GM18909 (cell line): ENCODE data around the gene RAB11B.
A peak's percentile ranks its signal among the peaks of the same experiment; 100 is the strongest.
"Not testable (repeated sequence)": the region's sequence is repeated elsewhere in the genome, so short reads cannot be mapped to it uniquely, and the experiment has no call there.

Experiments used
- ATAC-seq: cut with Tn5 transposase; IDR thresholded peaks from one replicate; pipeline ENCODE4 v1.9.1; 2021; ENCODE audit warnings: mild to moderate bottlenecking; ENCODE audit not compliant: unreplicated experiment, poor library complexity

The RAB11B gene

DNA sequence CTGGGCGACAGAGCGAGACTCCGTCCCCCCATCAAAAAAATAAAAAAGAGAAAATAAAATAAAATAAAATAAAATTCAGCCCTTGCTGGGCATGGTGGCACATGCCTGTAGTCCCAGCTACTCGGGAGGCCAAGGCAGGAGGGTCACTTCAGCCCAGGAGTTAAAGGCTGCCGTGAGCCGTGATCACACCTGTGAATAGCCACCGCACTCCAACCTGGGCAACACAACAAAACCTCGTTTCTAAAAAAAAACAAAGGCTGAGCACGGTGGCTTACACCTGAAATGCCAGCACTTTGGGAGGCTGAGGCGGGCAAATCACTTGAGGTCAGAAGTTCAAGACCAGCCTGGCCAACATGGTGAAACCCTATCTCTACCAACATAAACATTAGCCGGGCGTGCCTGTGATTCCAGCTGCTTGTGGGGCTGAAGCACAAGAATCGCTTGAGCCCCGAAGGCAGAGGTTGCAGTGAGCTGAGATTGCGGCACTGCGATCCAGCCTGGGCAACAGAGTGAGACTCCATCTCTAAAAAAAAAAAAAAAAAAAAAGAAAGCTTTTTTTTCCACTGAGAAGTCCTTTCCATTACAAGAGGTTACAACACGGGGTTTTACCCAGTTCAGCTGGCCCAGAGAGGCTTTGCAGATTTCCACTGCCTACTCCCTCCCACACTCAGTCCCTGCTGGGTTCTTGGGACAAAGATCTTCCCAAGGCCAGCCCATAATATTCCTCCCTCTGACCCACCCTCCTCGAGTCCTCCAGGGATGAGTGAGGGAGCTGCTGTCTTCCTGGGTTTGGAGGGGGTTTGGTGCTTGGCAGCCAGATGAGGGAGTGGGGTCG is 19.8 kb upstream of the RAB11B start:
- no peak for ATAC-seq

DNA sequence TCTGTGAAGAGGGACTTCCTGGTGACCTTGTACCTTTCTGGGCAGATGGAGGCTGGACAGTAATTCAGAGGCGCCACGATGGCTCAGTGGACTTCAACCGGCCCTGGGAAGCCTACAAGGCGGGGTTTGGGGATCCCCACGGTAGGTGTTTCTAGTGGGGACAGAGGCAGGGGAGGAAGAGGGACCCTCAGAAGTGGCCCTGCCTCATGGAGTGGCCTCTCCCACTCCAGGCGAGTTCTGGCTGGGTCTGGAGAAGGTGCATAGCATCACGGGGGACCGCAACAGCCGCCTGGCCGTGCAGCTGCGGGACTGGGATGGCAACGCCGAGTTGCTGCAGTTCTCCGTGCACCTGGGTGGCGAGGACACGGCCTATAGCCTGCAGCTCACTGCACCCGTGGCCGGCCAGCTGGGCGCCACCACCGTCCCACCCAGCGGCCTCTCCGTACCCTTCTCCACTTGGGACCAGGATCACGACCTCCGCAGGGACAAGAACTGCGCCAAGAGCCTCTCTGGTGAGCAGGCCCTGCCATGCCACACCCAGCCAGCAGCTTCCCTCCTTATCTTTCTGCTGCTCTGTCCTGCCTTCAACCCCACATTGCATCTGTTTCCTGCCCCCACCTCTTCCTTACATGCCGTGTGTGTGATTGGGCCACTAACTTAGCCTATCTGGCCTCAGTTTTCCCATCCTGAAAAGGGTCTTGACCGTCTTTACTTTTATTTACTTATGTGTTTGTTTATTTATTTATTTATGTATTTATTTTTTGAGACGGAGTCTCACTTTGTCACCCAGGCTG is 19.0 kb upstream of the RAB11B start:
- ATAC-seq = no peak

DNA sequence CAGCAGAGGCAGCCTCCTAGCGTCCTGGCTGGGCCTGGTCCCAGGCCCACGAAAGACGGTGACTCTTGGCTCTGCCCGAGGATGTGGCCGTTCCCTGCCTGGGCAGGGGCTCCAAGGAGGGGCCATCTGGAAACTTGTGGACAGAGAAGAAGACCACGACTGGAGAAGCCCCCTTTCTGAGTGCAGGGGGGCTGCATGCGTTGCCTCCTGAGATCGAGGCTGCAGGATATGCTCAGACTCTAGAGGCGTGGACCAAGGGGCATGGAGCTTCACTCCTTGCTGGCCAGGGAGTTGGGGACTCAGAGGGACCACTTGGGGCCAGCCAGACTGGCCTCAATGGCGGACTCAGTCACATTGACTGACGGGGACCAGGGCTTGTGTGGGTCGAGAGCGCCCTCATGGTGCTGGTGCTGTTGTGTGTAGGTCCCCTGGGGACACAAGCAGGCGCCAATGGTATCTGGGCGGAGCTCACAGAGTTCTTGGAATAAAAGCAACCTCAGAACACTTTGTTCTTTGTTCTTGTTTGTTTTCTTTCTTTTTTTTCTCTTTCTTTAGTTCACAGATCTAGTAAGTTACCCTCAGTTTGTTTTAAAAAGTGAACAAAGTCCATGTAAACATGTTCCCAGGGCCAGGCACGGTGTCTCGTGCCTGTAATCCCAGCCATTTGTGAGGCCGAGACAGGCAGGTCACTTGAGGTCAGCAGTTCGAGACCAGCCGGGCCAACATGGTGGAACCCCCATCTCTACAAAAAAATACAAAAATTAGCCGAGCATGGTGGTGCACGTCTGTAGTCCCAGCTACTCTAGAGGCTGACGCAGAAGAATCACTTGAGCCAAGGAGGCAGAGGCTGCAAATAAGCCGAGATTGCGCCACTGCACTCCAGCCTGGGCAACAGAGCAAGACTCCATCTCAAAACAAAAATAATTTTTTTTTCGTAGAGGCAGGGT is 16.0 kb upstream of the RAB11B start:
- ATAC-seq = no peak

DNA sequence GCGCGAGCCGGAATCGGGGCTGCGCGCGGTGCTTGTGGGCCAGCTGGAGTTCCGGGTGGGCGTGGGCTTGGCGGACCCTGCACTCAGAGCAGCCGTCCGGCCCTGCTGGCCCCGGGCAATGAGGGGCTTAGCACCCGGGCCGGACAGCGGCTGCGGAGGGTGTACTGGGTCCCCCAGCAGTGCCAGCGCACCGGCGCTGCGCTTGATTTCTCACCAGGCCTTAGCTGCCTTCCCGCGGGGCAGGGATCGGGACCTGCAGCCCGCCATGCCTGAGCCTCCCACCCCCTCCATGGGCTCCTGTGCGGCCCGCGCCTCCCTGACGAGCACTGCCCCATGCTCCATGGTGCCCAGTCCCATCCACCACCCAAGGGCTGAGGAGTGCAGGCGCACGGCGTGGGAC is 14.4 kb upstream of the RAB11B start:
- not testable (repeated sequence) for ATAC-seq

DNA sequence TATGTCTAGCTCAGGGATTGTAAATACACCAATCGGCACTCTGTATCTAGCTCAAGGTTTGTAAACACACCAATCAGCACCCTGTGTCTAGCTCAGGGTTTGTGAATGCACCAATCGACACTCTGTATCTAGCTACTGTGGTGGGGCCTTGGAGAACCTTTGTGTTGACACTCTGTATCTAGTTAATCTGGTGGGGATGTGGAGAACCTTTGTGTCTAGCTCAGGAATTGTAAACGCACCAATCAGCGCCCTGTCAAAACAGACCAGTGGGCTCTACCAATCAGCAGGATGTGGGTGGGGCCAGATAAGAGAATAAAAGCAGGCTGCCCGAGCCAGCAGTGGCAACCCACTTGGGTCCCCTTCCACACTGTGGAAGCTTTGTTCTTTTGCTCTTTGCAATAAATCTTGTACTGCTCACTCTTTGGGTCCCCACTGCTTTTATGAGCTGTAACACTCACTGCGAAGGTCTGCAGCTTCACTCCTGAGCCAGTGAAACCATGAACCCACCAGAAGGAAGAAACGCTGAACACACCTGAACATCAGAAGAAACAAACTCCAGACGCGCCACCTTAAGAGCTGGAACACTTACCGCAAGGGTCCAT is 13.7 kb upstream of the RAB11B start:
- ATAC-seq = not testable (repeated sequence)

DNA sequence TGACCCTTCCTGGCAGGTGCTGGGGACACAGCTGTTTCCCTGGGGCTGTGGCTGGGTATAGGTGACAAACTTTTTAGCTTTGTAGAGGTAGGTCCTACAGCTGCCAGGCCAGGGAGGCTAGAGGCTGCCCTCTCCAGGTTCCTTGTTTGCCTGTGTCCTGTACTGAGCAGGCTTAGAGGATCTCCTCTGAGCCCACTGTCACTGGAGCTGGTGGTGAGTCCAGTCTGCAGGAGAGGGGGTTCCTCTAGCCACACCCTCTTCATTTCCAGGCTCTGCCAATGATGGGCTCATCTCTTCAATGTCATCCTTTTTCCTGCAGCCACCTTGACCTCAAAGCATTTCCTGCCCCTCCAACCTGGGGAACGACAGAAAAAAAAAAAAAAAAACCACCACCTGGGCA is 12.6 kb upstream of the RAB11B start:
- ATAC-seq = no peak

DNA sequence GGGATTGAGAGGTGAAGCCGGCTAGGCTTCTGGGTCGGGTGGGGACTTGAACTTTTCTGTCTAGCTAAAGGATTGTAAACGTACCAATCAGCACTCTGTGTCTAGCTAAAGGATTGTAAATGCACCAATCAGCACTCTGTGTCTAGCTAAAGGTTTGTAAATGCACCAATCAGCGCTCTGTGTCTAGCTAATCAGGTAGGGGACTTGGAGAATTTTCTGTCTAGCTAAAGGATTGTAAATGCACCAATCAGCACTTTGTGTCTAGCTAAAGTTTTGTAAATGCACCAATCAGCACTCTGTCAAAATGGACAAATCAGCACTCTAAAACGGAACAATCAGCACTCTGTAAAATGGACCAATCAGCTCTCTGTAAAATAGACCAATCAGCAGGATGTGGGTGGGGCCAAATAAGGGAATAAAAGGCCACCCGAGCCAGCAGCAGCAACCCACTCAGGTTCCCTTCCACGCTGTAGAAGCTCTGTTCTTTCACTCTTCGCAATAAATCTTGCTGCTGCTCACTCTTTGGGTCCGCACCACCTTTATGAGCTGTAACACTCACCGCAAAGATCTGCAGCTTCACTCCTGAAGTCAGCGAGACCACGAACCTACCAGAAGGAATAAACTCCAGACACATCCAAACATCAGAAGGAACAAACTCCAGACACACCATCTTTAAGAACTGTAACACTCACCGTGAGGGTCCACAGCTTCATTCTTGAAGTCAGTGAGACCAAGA is 10.8 kb upstream of the RAB11B start:
- ATAC-seq = not testable (repeated sequence)

DNA sequence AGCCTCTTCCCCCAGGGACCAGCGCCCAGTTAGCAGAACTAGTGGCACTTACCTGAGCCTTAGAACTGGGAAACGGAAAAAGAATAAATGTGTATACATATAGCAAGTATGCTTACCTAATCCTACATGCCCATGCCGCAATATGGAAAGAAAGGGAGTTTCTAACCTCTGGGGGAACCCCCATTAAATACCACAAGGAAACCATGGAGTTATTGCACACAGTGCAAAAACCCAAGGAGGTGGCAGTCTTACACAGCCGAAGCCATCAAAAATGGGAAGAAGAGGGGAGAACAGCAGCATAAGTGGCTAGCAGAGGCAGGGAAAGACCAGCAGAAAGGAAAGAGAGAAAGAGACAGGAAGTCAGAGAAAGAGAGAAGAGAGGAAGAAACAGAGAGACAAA is 5.6 kb upstream of the RAB11B start:
- ATAC-seq = not testable (repeated sequence)

DNA sequence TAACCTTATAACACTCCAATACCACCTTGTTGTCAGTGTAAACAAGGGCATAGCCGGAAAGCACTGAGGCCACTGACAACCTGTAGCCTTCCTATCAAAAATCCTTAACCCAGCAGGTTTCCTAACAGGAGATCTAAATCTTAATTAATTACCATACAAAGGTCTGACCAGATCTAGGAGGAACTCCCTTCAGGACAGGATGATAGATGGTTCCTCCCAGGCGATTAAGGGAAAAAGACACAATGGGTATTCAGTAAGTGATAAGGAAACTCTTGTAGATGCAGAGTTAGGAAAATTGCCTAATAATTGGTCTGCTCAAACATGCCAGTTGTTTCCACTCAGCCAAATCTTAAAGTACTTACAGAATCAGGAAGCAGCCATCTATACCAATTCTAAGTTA is 5.1 kb upstream of the RAB11B start:
- not testable (repeated sequence) for ATAC-seq

DNA sequence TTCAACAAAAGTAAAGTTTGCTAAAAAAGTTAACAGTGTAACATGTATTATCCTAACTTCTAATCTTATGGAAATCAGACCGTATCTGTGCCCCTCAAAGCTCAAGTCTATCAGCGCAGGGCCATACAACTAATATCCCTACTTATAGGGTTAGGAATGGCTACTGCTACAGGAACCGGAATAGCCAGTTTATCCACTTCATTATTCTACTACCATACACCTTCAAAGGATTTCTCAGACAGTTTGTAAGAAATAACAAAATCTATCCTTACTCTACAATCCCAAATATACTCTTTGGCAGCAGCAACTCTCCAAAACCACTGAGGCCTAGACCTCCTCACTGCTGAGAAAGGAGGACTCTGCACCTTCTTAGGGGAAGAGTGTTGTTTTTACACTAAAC is 4.6 kb upstream of the RAB11B start:
- not testable (repeated sequence) for ATAC-seq

DNA sequence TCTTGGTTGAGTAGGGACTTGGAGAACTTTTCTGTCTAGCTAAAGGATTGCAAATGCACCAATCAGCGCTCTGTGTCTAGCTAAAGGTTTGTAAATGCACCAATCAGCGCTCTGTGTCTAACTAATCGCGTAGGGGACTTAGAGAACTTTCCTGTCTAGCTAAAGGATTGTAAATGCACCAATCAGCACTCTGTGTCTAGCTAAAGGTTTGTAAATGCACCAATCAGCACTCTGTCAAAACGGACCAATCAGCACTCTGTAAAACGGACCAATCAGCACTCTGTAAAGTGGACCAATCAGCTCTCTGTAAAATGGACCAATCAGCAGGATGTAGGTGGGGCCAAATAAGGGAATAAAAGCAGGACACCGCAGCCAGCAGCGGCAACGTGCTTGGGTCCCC is 3.7 kb upstream of the RAB11B start:
- not testable (repeated sequence) for ATAC-seq

DNA sequence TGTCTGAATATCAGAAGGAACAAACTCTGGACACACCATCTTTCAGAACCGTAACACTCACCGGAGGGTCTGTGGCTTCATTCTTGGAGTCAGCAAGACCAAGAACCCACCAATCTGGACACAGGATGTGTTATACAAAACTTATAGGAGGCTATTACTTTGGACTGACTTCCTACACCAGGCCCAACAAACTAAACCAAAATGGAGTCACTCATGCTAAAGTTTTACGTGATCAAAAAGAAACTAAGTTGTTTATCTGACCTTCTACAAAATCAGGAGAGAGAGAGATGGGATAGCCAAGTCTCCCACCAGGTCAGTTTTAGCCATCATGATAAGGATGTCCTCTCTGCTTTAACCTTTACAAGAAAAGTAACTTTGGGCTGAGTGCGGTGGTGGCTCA is 3.2 kb upstream of the RAB11B start:
- no peak for ATAC-seq

DNA sequence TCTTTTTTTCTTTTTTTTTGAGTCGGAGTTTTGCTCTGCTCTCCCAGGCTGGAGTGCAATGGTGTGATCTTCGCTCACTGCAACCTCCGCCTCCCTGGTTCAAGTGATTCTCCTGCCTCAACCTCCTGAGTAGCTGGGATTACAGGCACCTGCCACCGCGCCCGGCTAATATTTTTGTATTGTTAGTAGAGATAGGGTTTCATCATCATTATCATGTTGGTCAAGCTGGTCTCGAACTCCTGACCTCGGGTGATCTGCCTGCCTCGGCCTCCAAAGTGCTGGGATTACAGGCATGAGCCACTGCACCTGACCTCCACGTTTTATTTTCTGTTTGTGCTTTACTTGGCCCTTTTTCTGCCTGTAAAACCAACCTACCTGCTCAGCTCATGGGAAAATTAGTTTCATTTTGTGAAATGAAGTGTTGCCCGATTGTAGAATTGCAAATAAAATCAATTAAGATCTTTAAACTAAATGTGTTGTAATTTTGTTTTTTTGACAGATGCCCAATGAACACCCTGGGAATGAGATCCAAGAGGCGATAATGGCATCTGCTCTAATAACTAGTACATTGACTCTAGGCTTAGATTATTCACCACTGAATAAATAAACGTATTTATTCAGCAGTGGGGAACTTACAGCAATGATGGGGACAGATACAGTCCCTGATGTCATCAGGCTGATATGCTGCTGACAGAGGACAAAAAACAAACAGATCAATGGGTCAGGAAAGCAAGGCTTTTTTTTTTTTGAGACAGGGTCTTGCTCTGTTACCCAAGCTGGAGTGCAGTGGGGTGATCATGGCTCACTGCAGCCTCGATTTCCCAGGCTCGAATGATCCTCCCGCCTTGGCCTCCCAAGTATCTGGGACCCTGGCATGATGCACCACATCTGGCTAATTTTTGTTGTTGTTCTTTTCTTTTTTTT is 2.2 kb upstream of the RAB11B start:
- no peak for ATAC-seq

DNA sequence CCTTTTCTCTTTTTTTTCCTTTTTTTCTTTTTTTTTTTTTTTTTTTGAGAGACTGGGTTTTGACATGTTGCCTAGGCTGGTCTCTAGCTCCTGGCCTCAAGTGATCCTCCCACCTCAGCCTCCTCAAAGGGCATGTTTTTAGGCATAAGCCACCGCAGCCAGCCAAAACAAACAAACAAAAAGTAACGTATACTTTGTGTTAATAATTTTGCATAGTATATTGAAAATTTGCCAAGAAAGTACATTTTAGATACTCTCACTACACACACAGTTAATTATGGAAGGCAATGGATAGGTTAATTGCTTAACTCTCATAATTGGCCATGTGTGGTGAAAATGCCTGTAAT is 1.6 kb upstream of the RAB11B start:
- ATAC-seq = no peak

DNA sequence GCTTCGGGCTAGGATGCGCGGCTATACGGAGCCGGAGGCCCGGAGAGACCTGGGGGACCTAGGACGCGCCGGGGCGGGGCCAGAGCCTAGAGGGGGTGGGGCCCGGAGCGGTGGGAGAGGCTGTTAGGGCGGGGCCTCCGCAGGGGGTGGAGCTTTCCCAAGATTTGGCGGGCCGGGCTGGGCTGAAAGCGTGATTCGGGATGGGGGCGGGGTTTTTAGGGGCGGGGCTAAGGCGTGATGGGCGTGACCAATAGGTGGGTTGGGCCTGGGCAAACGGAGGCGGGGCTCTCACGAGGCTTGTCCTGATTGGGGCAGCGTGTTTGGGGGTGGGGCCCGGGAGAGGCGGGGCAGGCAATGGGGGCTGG is 439 bp downstream of the RAB11B start:
- ATAC-seq = peak; percentile 47

DNA sequence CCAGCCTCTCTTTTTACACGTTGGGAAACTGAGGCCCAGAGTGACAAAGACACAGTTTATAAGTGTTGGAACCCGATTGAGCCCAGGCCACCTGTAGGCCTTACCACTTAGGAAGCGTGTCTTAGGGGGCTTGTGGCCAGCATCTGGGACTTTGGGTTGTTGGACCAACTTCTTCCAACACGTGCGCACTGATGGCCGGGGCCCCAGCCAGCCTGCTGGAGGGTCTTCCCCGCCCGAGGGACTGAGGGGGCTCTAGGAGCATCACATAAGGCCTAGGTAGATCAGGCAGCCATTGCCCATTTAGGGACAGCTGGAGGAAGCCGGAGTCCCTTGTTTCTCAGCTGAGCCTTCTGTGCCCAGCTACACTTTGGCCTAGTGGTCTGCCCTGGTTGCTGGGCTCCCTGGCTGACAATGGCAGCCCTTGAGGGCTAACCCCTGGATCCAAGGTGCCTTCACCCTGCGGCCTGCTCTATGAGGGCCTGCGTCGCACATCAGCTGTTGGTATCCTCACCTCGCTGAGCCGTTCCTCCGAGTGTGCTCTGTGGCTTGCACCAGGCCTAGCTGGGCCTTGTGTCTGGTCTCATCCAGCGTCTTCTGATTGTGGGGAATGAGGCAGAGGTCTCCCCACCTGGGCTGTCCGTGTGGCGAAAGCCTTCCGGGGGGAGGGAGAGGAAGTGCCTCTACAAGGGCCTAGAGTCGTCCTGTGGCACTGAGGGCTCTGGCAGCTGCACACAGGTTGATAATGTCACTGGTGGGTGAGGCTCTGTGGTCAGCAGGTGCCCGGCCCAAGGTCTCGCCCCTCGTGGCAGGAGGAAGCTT is 1.2 kb downstream of the RAB11B start:
- no peak for ATAC-seq

DNA sequence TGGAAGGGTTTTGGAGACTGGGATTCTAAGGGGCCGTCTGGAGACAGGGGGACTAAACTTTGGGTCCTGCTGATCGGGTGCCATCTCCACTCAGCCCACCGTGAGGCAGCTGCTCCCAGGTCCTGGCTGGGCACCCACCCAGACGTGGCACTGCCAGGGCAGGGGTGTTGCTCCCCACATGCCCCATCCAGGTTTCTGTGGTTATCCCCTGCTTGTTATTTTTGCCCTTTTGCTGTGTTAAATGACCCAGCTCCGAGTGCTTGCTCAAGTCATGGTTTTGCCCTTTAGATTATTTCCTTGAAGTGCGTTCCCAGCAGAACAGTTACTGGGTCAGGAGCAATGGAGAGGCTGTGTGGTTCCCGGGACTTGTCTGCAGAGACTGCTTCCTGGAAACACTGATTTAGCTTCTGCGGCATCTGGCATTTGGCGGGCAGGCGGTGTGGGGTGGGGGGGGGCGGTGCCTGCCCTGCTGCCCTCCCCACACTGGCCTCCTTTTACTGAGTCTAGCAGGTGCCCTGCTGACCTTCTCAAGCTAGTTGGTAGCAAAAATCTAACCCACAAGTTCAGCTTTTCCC is 1.9 kb downstream of the RAB11B start:
- ATAC-seq = no peak
